CD8-positive, alpha-beta memory T cell (primary cell): ENCODE results near the gene AMDHD1. TPM values are rescaled to one million over a fixed set of nuclear protein-coding genes. Genes with fewer than 3 reads are reported as not detected.

Source experiments
- CTCF ChIA-PET: fragments of 350-600 bp; sonication (Branson Sonifier 250); formaldehyde crosslinking; loops from one replicate; lab custom pipeline; 2021; ENCODE audit warnings: antibody characterized with exemption; lab: Charles Lee
- POLR2A ChIA-PET: fragments of 350-600 bp; sonication (Branson Sonifier 250); formaldehyde crosslinking; loops from one replicate; lab custom pipeline; 2021; ENCODE audit warnings: antibody characterized with exemption; lab: Charles Lee
- DNase-seq, 5 donors: peaks; one replicate each; pipeline versions ENCODE4 v3.0.0 to v3.0.0-alpha.2; 2020 to 2022; ENCODE audit warnings: mixed read lengths in 1 of 5
- H3K27ac ChIP-seq: one replicate; pipeline ENCODE4 v1.7.0; 2013; ENCODE audit warnings: low read depth, mild to moderate bottlenecking, low read length, moderate library complexity
- H3K27me3 ChIP-seq: 2 replicates; pipeline ENCODE4 v1.7.0; 2013; ENCODE audit warnings: low read length, mild to moderate bottlenecking; ENCODE audit not compliant: insufficient read depth, poor library complexity, severe bottlenecking
- H3K36me3 ChIP-seq: 2 replicates; pipeline ENCODE4 v1.7.0; 2013; ENCODE audit warnings: mild to moderate bottlenecking, low read length, moderate library complexity; ENCODE audit not compliant: insufficient read depth
- H3K4me1 ChIP-seq: 2 replicates; pipeline ENCODE4 v1.7.0; 2013; ENCODE audit warnings: mild to moderate bottlenecking, low read length, moderate library complexity; ENCODE audit not compliant: insufficient read depth
- H3K4me3 ChIP-seq: 2 replicates; pipeline ENCODE4 v1.7.0; 2013; ENCODE audit warnings: mild to moderate bottlenecking, low read length
- H3K9me3 ChIP-seq: 2 replicates; pipeline ENCODE4 v1.7.0; 2013; ENCODE audit warnings: mild to moderate bottlenecking, low read length
- H3K27ac Mint-ChIP-seq, 8 donors: one replicate each; pipeline ENCODE4 v1.8.0; 2020 to 2021; ENCODE audit warnings: mixed read lengths in 8 of 8, mild to moderate bottlenecking in 6 of 8, inconsistent platforms in 3 of 8, moderate library complexity in 3 of 8
- H3K27me3 Mint-ChIP-seq, 2 donors: one replicate each; pipeline ENCODE4 v1.8.0; 2020 to 2021; ENCODE audit warnings: mixed read lengths in 2 of 2, mild to moderate bottlenecking in 1 of 2, moderate library complexity in 1 of 2
- H3K36me3 Mint-ChIP-seq, 3 donors: one replicate each; pipeline ENCODE4 v1.8.0; 2020 to 2021; ENCODE audit warnings: mixed read lengths in 3 of 3, inconsistent platforms in 1 of 3, mild to moderate bottlenecking in 1 of 3
- H3K4me1 Mint-ChIP-seq, 3 donors: one replicate each; pipeline ENCODE4 v1.8.0; 2020 to 2021; ENCODE audit warnings: mixed read lengths in 3 of 3, inconsistent platforms in 1 of 3, mild to moderate bottlenecking in 1 of 3
- H3K4me3 Mint-ChIP-seq, 7 donors: one replicate each; pipeline ENCODE4 v1.8.0; 2020 to 2021; ENCODE audit warnings: mixed read lengths in 7 of 7, mild to moderate bottlenecking in 6 of 7, moderate library complexity in 4 of 7, inconsistent platforms in 2 of 7
- H3K9me3 Mint-ChIP-seq, 5 donors: one replicate each; pipeline ENCODE4 v1.8.0; 2020 to 2022; ENCODE audit warnings: mixed read lengths in 5 of 5, mild to moderate bottlenecking in 3 of 5, moderate library complexity in 2 of 5, inconsistent platforms in 1 of 5
- polyA plus RNA-seq: library from polyadenylated mRNA; unstranded; fragments of 300-500 nt; fragmentation: Illumina TruSeq; gene quantifications from one replicate; pipeline ENCODE4 v1.2.3, GENCODE V29; 2021
- total RNA-seq, 2 experiments: library from RNA; stranded (reverse); gene quantifications; one replicate each; pipeline ENCODE4 v1.2.3, GENCODE V29; 2021

Gene AMDHD1
- total and polyA plus RNA-seq, 3 experiments from 2014 or later = 0.68 to 2.1 (median 2.0) TPM

- no peak overlapping the region for H3K27ac Mint-ChIP-seq
- Histone ChIP-seq H3K4me3 (no peak overlapping the region), H3K36me3 (no peaks in the 10 kb centered on the region), H3K4me1 (no peaks in the 10 kb centered on the region), H3K9me3 (no peaks in the 10 kb centered on the region), H3K27me3 (no peaks in the 10 kb centered on the region), H3K27ac (no peak overlapping the region)
- DNase-seq = no peak
- no peaks in the 10 kb centered on the region for H3K9me3 Mint-ChIP-seq
- no peaks in the 10 kb centered on the region for H3K36me3 Mint-ChIP-seq
- H3K27me3 Mint-ChIP-seq = no peaks in the 10 kb centered on the region
- no peak overlapping the region for H3K4me3 Mint-ChIP-seq
- ChIA-PET POLR2A (interaction anchor here (1.0 kb wide), 1 partner anchor 47 kb away, joined by 4 read pairs; the partner anchor contains the start of gene CCDC38), CTCF (interaction anchor here (1.0 to 3.6 kb wide), 2 partner anchors 9 to 11 kb away, joined by 4 to 19 read pairs; no protein-coding TSS in a partner anchor)
- H3K4me1 Mint-ChIP-seq = no peaks in the 10 kb centered on the region
Measured at GRCh38 chr12:95989504-95990123, 46.5 kb downstream of the AMDHD1 start.

GRCh38 chr12:95990136-95990535, 47.0 kb downstream of the AMDHD1 start:
- POLR2A ChIA-PET = interaction anchor here (1.0 kb wide), 1 partner anchor 48 kb away, joined by 4 read pairs; the partner anchor contains the start of gene CCDC38
- H3K27ac ChIP-seq = no peak overlapping the region
- H3K27me3 ChIP-seq = no peaks in the 10 kb centered on the region
- no peak overlapping the region for H3K27ac Mint-ChIP-seq
- DNase-seq = no peak
- no peaks in the 10 kb centered on the region for H3K4me1 Mint-ChIP-seq
- CTCF ChIA-PET = interaction anchor here (1.0 to 3.6 kb wide), 2 partner anchors 8 to 10 kb away, joined by 4 to 19 read pairs; no protein-coding TSS in a partner anchor
- H3K4me3 ChIP-seq = no peak overlapping the region
- peaks cover 0 to 2% (median 1%) of the 10 kb centered on the region in 3 donors for H3K36me3 Mint-ChIP-seq
- no peak overlapping the region for H3K4me3 Mint-ChIP-seq
- no peaks in the 10 kb centered on the region for H3K9me3 ChIP-seq
- H3K27me3 Mint-ChIP-seq = no peaks in the 10 kb centered on the region
- no peaks in the 10 kb centered on the region for H3K4me1 ChIP-seq
- H3K9me3 Mint-ChIP-seq = no peaks in the 10 kb centered on the region
- H3K36me3 ChIP-seq = no peaks in the 10 kb centered on the region

GRCh38 chr12:95993907-95994306, 50.8 kb downstream of the AMDHD1 start:
- Histone ChIP-seq H3K27me3 (no peaks in the 10 kb centered on the region), H3K4me1 (no peaks in the 10 kb centered on the region), H3K4me3 (no peak overlapping the region), H3K27ac (no peak overlapping the region), H3K9me3 (no peaks in the 10 kb centered on the region), H3K36me3 (no peaks in the 10 kb centered on the region)
- Mint-ChIP-seq H3K27ac (no peak overlapping the region), H3K4me3 (no peak overlapping the region), H3K36me3 (peaks cover 3 to 4% (median 3%) of the 10 kb centered on the region in 3 donors), H3K9me3 (no peaks in the 10 kb centered on the region), H3K4me1 (peaks cover 2 to 5% (median 3%) of the 10 kb centered on the region in 3 donors), H3K27me3 (no peaks in the 10 kb centered on the region)
- CTCF ChIA-PET = interaction anchor here (0.6 to 1.6 kb wide), 2 partner anchors 75 to 221 kb away, joined by 3 to 8 read pairs; no protein-coding TSS in a partner anchor
- no peak for DNase-seq
- POLR2A ChIA-PET = no interaction called here

- no peaks in the 10 kb centered on the region for H3K27me3 Mint-ChIP-seq
- no peak overlapping the region for H3K27ac ChIP-seq
- peaks cover 2 to 6% (median 3%) of the 10 kb centered on the region in 3 donors for H3K4me1 Mint-ChIP-seq
- H3K36me3 ChIP-seq = no peaks in the 10 kb centered on the region
- H3K27ac Mint-ChIP-seq = no peak overlapping the region
- no peaks in the 10 kb centered on the region for H3K27me3 ChIP-seq
- ChIA-PET CTCF (interaction anchor here (1.6 kb wide), 1 partner anchor 76 kb away, joined by 8 read pairs; no protein-coding TSS in a partner anchor), POLR2A (no interaction called here)
- no peaks in the 10 kb centered on the region for H3K9me3 ChIP-seq
- H3K9me3 Mint-ChIP-seq = no peaks in the 10 kb centered on the region
- no peak overlapping the region for H3K4me3 Mint-ChIP-seq
- no peak for DNase-seq
- H3K4me3 ChIP-seq = no peak overlapping the region
- H3K4me1 ChIP-seq = no peaks in the 10 kb centered on the region
- peaks cover 3 to 4% (median 3%) of the 10 kb centered on the region in 3 donors for H3K36me3 Mint-ChIP-seq
Measured at GRCh38 chr12:95994476-95994875, 51.3 kb downstream of the AMDHD1 start.

GRCh38 chr12:95995238-95996031, 52.3 kb downstream of the AMDHD1 start:
- Histone ChIP-seq H3K9me3 (no peaks in the 10 kb centered on the region), H3K27ac (no peak overlapping the region), H3K27me3 (no peaks in the 10 kb centered on the region), H3K4me1 (no peaks in the 10 kb centered on the region), H3K36me3 (no peaks in the 10 kb centered on the region), H3K4me3 (no peak overlapping the region)
- Mint-ChIP-seq H3K4me1 (peaks cover 2 to 6% (median 3%) of the 10 kb centered on the region in 3 donors), H3K4me3 (no peak overlapping the region), H3K9me3 (no peaks in the 10 kb centered on the region), H3K27ac (peak overlapping the region in 1 of 8 donors; percentile 15), H3K36me3 (peaks cover 3 to 8% (median 4%) of the 10 kb centered on the region in 3 donors), H3K27me3 (no peaks in the 10 kb centered on the region)
- ChIA-PET POLR2A (no interaction called here), CTCF (no interaction called here)
- no peak for DNase-seq

- no peak within 1 kb of the TSS for H3K27ac ChIP-seq
- POLR2A ChIA-PET = no interaction called here
- H3K4me1 Mint-ChIP-seq = peaks cover 2 to 6% (median 3%) of the 10 kb centered on the region in 3 donors
- no peaks in the 10 kb centered on the region for H3K4me1 ChIP-seq
- no peaks in the 10 kb centered on the region for H3K9me3 ChIP-seq
- no peak within 1 kb of the TSS for H3K4me3 ChIP-seq
- no peaks in the 10 kb centered on the region for H3K27me3 Mint-ChIP-seq
- no peaks in the 10 kb centered on the region for H3K36me3 ChIP-seq
- no peaks in the 10 kb centered on the region for H3K27me3 ChIP-seq
- CTCF ChIA-PET = no interaction called here
- no peak for DNase-seq
- no peak within 1 kb of the TSS for H3K4me3 Mint-ChIP-seq
- H3K9me3 Mint-ChIP-seq = no peaks in the 10 kb centered on the region
- H3K27ac Mint-ChIP-seq = no peak within 1 kb of the TSS
- H3K36me3 Mint-ChIP-seq = peaks cover 3 to 14% (median 7%) of the 10 kb centered on the region in 3 donors
Measured at GRCh38 chr12:95996034-95996658, 53.0 kb downstream of the AMDHD1 start, which contains the start of gene HAL. Gene HAL (minus strand): TSS chr12:95996344. CDS start chr12:95995910, 434 bp downstream.

- Histone ChIP-seq H3K9me3 (no peaks in the 10 kb centered on the region), H3K36me3 (no peaks in the 10 kb centered on the region), H3K27me3 (no peaks in the 10 kb centered on the region), H3K4me3 (no peak overlapping the region), H3K27ac (no peak overlapping the region), H3K4me1 (no peaks in the 10 kb centered on the region)
- H3K27me3 Mint-ChIP-seq = no peaks in the 10 kb centered on the region
- ChIA-PET CTCF (interaction anchor here (2.0 to 3.9 kb wide), 3 partner anchors 13 to 79 kb away, joined by 7 to 59 read pairs (median 14); partner anchors contain the start of genes AMDHD1 and CCDC38), POLR2A (no interaction called here)
- peak overlapping the region in 1 of 8 donors; percentile 52 for H3K27ac Mint-ChIP-seq
- no peak overlapping the region for H3K4me3 Mint-ChIP-seq
- peaks cover 3 to 16% (median 7%) of the 10 kb centered on the region in 3 donors for H3K36me3 Mint-ChIP-seq
- H3K9me3 Mint-ChIP-seq = no peaks in the 10 kb centered on the region
- no peak for DNase-seq
- H3K4me1 Mint-ChIP-seq = peaks cover 2 to 6% (median 3%) of the 10 kb centered on the region in 3 donors
Measured at GRCh38 chr12:95997276-95997675, 54.1 kb downstream of the AMDHD1 start.
